Activated CD4-positive, alpha-beta T cell treated with anti-CD3 and anti-CD28 coated beads for 36 hours (primary cell): ENCODE results near the gene ATXN1. TPM values are rescaled to one million over a fixed set of nuclear protein-coding genes. Genes with fewer than 3 reads are reported as not detected.
A peak's percentile ranks its signal among the peaks of the same experiment; 100 is the strongest.

Experiments
- ATAC-seq: fragments of 200-7000 bp; cut with Tn5 transposase; one replicate; pipeline ENCODE4 v1.10.0; 2021; ENCODE audit warnings: mild to moderate bottlenecking, moderate library complexity
- CTCF ChIA-PET: fragments of 350-600 bp; sonication (Branson Sonifier 250); formaldehyde crosslinking; loops from one replicate; lab custom pipeline; 2021; ENCODE audit warnings: antibody characterized with exemption; lab: Charles Lee
- POLR2A ChIA-PET: fragments of 350-600 bp; sonication (Branson Sonifier 250); formaldehyde crosslinking; loops from one replicate; lab custom pipeline; 2021; ENCODE audit warnings: antibody characterized with exemption, inconsistent platforms; lab: Charles Lee
- DNase-seq: peaks from one replicate; pipeline ENCODE4 v3.0.0-alpha.2; 2020
- H3K27ac Mint-ChIP-seq: one replicate; pipeline ENCODE4 v1.8.0; 2021; ENCODE audit warnings: mixed read lengths
- H3K27me3 Mint-ChIP-seq: one replicate; pipeline ENCODE4 v1.8.0; 2021; ENCODE audit warnings: mixed read lengths
- H3K36me3 Mint-ChIP-seq: one replicate; pipeline ENCODE4 v1.8.0; 2021; ENCODE audit warnings: low read depth, mixed read lengths
- H3K4me1 Mint-ChIP-seq: one replicate; pipeline ENCODE4 v1.8.0; 2021; ENCODE audit warnings: mixed read lengths
- H3K4me3 Mint-ChIP-seq: one replicate; pipeline ENCODE4 v1.8.0; 2021; ENCODE audit warnings: mild to moderate bottlenecking, moderate library complexity, mixed read lengths
- H3K9me3 Mint-ChIP-seq: one replicate; pipeline ENCODE4 v1.8.0; 2021; ENCODE audit warnings: low read depth, mixed read lengths
- intact Hi-C, 2 experiments: fragments of 100-400 bp; cut with DNase I in 1 of 2; cut with micrococcal nuclease in 1 of 2; formaldehyde crosslinking; loops; one replicate each; pipeline versions ENCODE4 v1.14.2 to v1.15.1; 2022 to 2024; cut with DNase I, micrococcal nuclease
- total RNA-seq, 2 experiments: library from RNA; stranded (reverse); gene quantifications; one replicate each; pipeline ENCODE4 v1.2.3, GENCODE V29; 2021

ATXN1 gene
- total RNA-seq, 2 experiments from 2014 or later, result 19.8 to 22.8 TPM

- Mint-ChIP-seq H3K4me3 (no peak overlapping the region), H3K27me3 (no peaks in the 10 kb centered on the region), H3K36me3 (peaks cover 12% of the 10 kb centered on the region), H3K4me1 (peaks cover 71% of the 10 kb centered on the region), H3K9me3 (no peaks in the 10 kb centered on the region), H3K27ac (no peak overlapping the region)
- no peak for DNase-seq
- CTCF ChIA-PET, result no interaction called here
- POLR2A ChIA-PET, result no interaction called here
- no peak for ATAC-seq
- intact Hi-C loops, result no loop called here
Measured at GRCh38 chr6:16673011-16673797, 88.1 kb downstream of the ATXN1 start.

- no peaks in the 10 kb centered on the region for H3K9me3 Mint-ChIP-seq
- POLR2A ChIA-PET, result interaction anchor here (1.0 kb wide), 1 partner anchor 12 kb away, joined by 3 read pairs; no protein-coding TSS in a partner anchor
- intact Hi-C loops, result loop anchor here in 1 of 2 experiments (2.0 kb wide), 1 partner anchor 41 kb away; no protein-coding TSS in a partner anchor
- H3K27ac Mint-ChIP-seq, result peak overlapping the region; percentile 68
- H3K36me3 Mint-ChIP-seq, result peaks cover 21% of the 10 kb centered on the region
- CTCF ChIA-PET, result interaction anchor here (0.6 to 1.1 kb wide), 5 partner anchors 27 to 157 kb away, joined by 3 to 4 read pairs (median 3); no protein-coding TSS in a partner anchor
- ATAC-seq, result no peak
- H3K4me1 Mint-ChIP-seq, result peaks cover 70% of the 10 kb centered on the region
- no peaks in the 10 kb centered on the region for H3K27me3 Mint-ChIP-seq
- H3K4me3 Mint-ChIP-seq, result no peak overlapping the region
- DNase-seq, result no peak
Measured at GRCh38 chr6:16671302-16672289, 89.7 kb downstream of the ATXN1 start.

- POLR2A ChIA-PET, result interaction anchor here (1.0 kb wide), 1 partner anchor 11 kb away, joined by 3 read pairs; no protein-coding TSS in a partner anchor
- Mint-ChIP-seq H3K4me3 (peak overlapping the region; percentile 7), H3K27me3 (no peaks in the 10 kb centered on the region), H3K4me1 (peaks cover 64% of the 10 kb centered on the region), H3K27ac (peak overlapping the region; percentile 87), H3K9me3 (no peaks in the 10 kb centered on the region), H3K36me3 (peaks cover 26% of the 10 kb centered on the region)
- intact Hi-C loops, result loop anchor here (1.0 to 2.0 kb wide), 5 partner anchors 15 to 92 kb away; partner anchors contain the start of gene ATXN1 (in 1 of the 2)
- ATAC-seq (peak; percentile 62), DNase-seq (no peak)
- CTCF ChIA-PET, result interaction anchor here (1.0 to 1.1 kb wide), 3 partner anchors 28 to 156 kb away, joined by 3 to 4 read pairs (median 4); no protein-coding TSS in a partner anchor
Measured at GRCh38 chr6:16670617-16671051, 90.6 kb downstream of the ATXN1 start.

- Mint-ChIP-seq H3K9me3 (no peaks in the 10 kb centered on the region), H3K4me3 (peak overlapping the region; percentile 7), H3K36me3 (peaks cover 25% of the 10 kb centered on the region), H3K27me3 (no peaks in the 10 kb centered on the region), H3K4me1 (peaks cover 63% of the 10 kb centered on the region), H3K27ac (peak overlapping the region; percentile 87)
- ChIA-PET POLR2A (interaction anchor here (1.0 kb wide), 1 partner anchor 10 kb away, joined by 3 read pairs; no protein-coding TSS in a partner anchor), CTCF (interaction anchor here (1.0 kb wide), 1 partner anchor 29 kb away, joined by 4 read pairs; no protein-coding TSS in a partner anchor)
- DNase-seq (no peak), ATAC-seq (peak; percentile 38)
- intact Hi-C loops, result loop anchor here (1.0 to 2.0 kb wide), 5 partner anchors 15 to 92 kb away; partner anchors contain the start of gene ATXN1 (in 1 of the 2)
Measured at GRCh38 chr6:16670183-16670582, 91.1 kb downstream of the ATXN1 start.

- peak overlapping the region; percentile 37 for H3K4me3 Mint-ChIP-seq
- intact Hi-C loops, result loop anchor here (1.0 kb wide), 3 partner anchors 9 to 16 kb away; no protein-coding TSS in a partner anchor
- H3K36me3 Mint-ChIP-seq, result peaks cover 25% of the 10 kb centered on the region
Measured at GRCh38 chr6:16669227-16669626, 92.0 kb downstream of the ATXN1 start.

GRCh38 chr6:16667509-16667908 is 93.8 kb downstream of the ATXN1 start:
- H3K36me3 Mint-ChIP-seq, result peaks cover 29% of the 10 kb centered on the region
- ChIA-PET CTCF (interaction anchor here (1.0 kb wide), 1 partner anchor 17 kb away, joined by 3 read pairs; no protein-coding TSS in a partner anchor), POLR2A (no interaction called here)
- peak overlapping the region; percentile 24 for H3K27ac Mint-ChIP-seq
- H3K27me3 Mint-ChIP-seq, result no peaks in the 10 kb centered on the region
- intact Hi-C loops, result no loop called here
- ATAC-seq (no peak), DNase-seq (no peak)
- peaks cover 49% of the 10 kb centered on the region for H3K4me1 Mint-ChIP-seq
- no peaks in the 10 kb centered on the region for H3K9me3 Mint-ChIP-seq
- H3K4me3 Mint-ChIP-seq, result no peak overlapping the region

More at GRCh38 chr6:16669227-16669626, 92.0 kb downstream of the ATXN1 start:
- ATAC-seq (peak; percentile 68), DNase-seq (peak; percentile 82)
- ChIA-PET POLR2A (interaction anchor here (1.0 to 1.2 kb wide), 2 partner anchors 9 to 30 kb away, joined by 3 to 9 read pairs; no protein-coding TSS in a partner anchor), CTCF (interaction anchor here (0.6 to 0.8 kb wide), 4 partner anchors 10 to 184 kb away, joined by 3 read pairs; no protein-coding TSS in a partner anchor)
- H3K27me3 Mint-ChIP-seq, result no peaks in the 10 kb centered on the region
- peaks cover 55% of the 10 kb centered on the region for H3K4me1 Mint-ChIP-seq
- H3K27ac Mint-ChIP-seq, result peak overlapping the region; percentile 87
- H3K9me3 Mint-ChIP-seq, result no peaks in the 10 kb centered on the region

GRCh38 chr6:16665992-16666391 is 95.3 kb downstream of the ATXN1 start:
- H3K4me1 Mint-ChIP-seq, result peaks cover 35% of the 10 kb centered on the region
- H3K9me3 Mint-ChIP-seq, result peaks cover 6% of the 10 kb centered on the region
- DNase-seq, result no peak
- intact Hi-C loops, result no loop called here
- H3K27ac Mint-ChIP-seq, result no peak overlapping the region
- H3K4me3 Mint-ChIP-seq, result no peak overlapping the region
- POLR2A ChIA-PET, result no interaction called here
- H3K27me3 Mint-ChIP-seq, result no peaks in the 10 kb centered on the region
- no peak for ATAC-seq
- H3K36me3 Mint-ChIP-seq, result peaks cover 38% of the 10 kb centered on the region
- CTCF ChIA-PET, result no interaction called here

GRCh38 chr6:16665182-16665581 is 96.1 kb downstream of the ATXN1 start:
- Mint-ChIP-seq H3K27ac (no peak overlapping the region), H3K36me3 (peaks cover 38% of the 10 kb centered on the region), H3K9me3 (peaks cover 6% of the 10 kb centered on the region), H3K4me3 (no peak overlapping the region), H3K27me3 (no peaks in the 10 kb centered on the region), H3K4me1 (peaks cover 31% of the 10 kb centered on the region)
- DNase-seq (no peak), ATAC-seq (no peak)
- intact Hi-C loops, result no loop called here
- POLR2A ChIA-PET, result no interaction called here
- CTCF ChIA-PET, result no interaction called here

DNA sequence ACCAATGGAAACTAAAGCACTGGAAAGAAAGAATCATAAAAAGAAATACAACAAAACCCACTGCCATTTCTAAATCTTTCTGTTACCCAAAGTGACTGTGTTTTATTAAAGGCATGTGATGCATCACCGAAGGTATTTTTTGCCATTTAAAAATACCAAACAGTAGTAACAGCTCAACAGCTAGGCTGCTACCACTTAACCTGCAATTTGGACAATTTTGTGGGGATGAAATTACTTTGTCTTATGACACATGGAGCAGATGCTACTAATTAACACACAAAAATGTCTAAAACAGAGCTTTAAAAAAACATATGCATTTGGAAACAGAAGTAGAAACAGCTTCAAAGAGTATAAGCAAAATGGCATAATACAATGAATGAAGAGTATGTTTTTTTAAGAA is 97.4 kb downstream of the ATXN1 start:
- intact Hi-C loops, result no loop called here
- ChIA-PET POLR2A (no interaction called here), CTCF (interaction anchor here (0.7 to 0.8 kb wide), 2 partner anchors 19 to 354 kb away, joined by 3 read pairs; no protein-coding TSS in a partner anchor)
- H3K27ac Mint-ChIP-seq, result no peak overlapping the region
- no peak overlapping the region for H3K4me3 Mint-ChIP-seq
- DNase-seq (no peak), ATAC-seq (no peak)
- H3K9me3 Mint-ChIP-seq, result peaks cover 6% of the 10 kb centered on the region
- H3K27me3 Mint-ChIP-seq, result no peaks in the 10 kb centered on the region
- H3K36me3 Mint-ChIP-seq, result peaks cover 36% of the 10 kb centered on the region
- peaks cover 31% of the 10 kb centered on the region for H3K4me1 Mint-ChIP-seq

DNA sequence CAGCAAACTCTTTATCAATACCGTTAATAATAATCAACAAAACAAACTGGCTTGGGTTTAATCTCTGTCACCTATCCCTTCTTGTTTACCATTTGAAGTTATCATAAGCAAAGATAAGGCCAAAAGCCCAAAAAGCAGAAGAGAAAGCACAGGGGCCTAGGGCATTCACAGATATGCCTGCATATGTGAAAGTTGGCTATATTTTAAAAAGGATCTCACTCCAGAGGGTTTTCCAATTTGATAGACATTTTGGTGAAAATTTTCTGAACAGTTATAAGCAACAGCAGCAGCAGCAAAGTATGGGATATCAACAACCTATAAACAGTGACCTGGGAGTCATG is 101.1 kb downstream of the ATXN1 start:
- CTCF ChIA-PET, result interaction anchor here (1.3 kb wide), 1 partner anchor 18 kb away, joined by 3 read pairs; no protein-coding TSS in a partner anchor
- Mint-ChIP-seq H3K27me3 (no peaks in the 10 kb centered on the region), H3K4me3 (no peak overlapping the region), H3K9me3 (peaks cover 6% of the 10 kb centered on the region), H3K27ac (peak overlapping the region; percentile 81), H3K4me1 (peaks cover 45% of the 10 kb centered on the region), H3K36me3 (peaks cover 29% of the 10 kb centered on the region)
- ATAC-seq, result no peak
- POLR2A ChIA-PET, result interaction anchor here (1.0 to 3.2 kb wide), 3 partner anchors 9 to 38 kb away, joined by 3 to 12 read pairs (median 3); no protein-coding TSS in a partner anchor
- intact Hi-C loops, result loop anchor here in 1 of 2 experiments (1.0 kb wide), 1 partner anchor 9 kb away; no protein-coding TSS in a partner anchor
- no peak for DNase-seq
